Stimulated activated CD8-positive, alpha-beta memory T cell treated with anti-CD3 and anti-CD28 coated beads, Interleukin-15, amount 100 ng/mL, for 4 hours (primary cell): Measurements from ENCODE around the gene MEF2D.

Experiments used
- DNase-seq, 2 donors: peaks; one replicate each; pipeline ENCODE4 v3.0.0-alpha.2; 2020; ENCODE audit warnings: low read depth in 2 of 2

The MEF2D gene

DNA sequence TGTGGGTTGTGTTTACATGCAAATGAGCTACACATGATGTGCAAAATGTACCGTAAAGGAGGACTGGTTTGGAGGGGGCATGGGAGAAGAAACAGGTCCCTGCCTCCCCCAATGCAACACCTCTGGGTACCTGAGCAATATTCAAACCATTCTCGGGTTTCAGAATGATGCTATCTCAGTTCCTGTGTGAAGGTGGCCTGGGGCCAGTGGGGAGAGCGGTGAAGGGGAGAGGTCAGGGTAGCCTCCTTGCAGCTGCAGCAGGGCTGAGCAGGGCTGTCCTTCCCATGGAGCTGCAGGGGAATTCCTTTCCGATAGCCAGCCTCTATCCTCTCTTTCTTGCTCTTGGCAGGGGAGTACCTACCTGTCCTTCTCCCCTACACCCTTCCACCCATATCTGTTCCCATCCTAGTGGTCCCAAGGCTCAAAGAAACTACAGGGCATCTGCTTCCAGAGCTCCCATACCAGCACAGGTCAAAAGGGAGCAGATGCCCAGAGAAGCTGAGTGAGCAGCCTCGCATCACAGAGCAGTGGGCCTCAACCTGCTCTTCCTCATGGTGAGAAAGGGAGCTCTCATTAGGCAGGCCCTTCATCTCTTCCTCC is 11.9 kb downstream of the MEF2D start:
- no peak for DNase-seq

- DNase-seq, result no peak
Observed at GRCh38 chr1:156487862-156488261, 12.7 kb downstream of the MEF2D start.

- no peak for DNase-seq
Observed at GRCh38 chr1:156486421-156487344, 13.9 kb downstream of the MEF2D start.

- DNase-seq, result no peak
Observed at GRCh38 chr1:156485984-156486383, 14.6 kb downstream of the MEF2D start.

DNA sequence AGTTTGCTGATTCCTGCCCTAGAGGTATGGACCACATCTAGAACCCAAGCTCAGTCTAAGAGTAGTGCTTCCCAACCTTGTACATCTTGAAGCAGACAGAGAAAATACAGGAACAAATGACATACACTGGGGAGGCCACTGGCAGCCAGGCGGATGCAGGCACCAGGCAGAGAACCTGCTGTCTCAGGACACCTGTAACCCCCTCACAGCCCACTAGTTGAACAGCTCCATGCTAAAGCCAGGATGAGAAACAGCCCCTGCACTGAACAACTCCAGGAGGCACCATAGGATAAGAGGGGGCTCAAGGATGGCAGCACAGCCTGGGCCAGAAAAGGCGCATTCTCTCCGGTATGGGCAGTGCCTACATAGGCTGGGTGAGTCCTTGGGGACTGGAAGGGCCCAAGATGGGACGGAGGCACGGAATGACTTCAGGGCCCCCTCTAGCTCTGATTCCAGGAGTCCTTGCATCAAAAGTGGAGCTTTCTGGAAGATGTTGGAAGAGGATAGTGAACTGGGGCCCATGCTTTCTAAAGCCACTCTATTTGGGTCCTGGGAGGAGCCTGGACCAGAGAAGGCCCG is 16.0 kb downstream of the MEF2D start:
- no peak for DNase-seq

GRCh38 chr1:156483397-156483796 is 17.2 kb downstream of the MEF2D start:
- DNase-seq, result no peak

DNA sequence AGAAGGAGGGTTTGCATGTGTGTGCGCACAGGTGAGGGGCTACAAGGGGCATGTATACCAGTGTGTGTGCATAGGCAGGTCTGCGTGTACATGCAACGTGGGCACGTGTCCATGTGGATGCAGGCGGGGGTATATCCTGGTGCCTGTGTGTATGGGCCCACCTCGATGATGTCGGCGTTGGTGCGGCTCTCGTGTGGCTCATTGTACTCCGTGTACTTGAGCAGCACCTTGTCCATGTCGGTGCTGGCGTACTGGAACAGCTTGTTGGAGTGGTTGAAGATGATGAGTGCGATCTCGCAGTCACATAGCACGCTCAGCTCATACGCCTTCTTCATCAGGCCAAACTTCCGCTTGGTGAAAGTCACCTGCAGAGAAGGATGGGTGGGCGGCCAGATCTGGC is 18.3 kb downstream of the MEF2D start:
- no peak for DNase-seq

DNA sequence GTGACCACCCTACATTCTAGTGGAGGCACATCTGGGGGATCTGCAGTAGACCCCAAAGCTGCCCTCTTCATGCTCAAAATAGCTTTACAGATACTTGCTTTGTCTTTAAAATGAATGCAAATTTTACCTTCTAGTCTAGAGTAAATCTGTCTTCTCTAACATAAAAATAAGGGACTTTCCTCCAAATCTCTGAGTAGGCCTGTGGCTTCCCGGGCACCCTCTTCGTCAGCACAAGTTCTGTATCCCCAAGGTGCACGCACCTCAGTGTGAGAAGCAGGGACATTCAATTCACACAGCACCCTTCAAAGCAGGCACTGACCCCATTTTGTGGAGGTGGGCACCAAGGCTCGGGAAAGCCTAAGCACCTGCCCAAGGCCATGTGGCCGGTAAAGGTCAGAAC is 19.0 kb downstream of the MEF2D start:
- no peak for DNase-seq

GRCh38 chr1:156480411-156481192 is 20.0 kb downstream of the MEF2D start:
- DNase-seq, result peak; percentile 55 to 60

- no peak for DNase-seq
Observed at GRCh38 chr1:156480016-156480370, 20.6 kb downstream of the MEF2D start.

GRCh38 chr1:156479093-156480015 is 21.2 kb downstream of the MEF2D start:
- no peak for DNase-seq

GRCh38 chr1:156478250-156478627 is 22.3 kb downstream of the MEF2D start:
- no peak for DNase-seq

- DNase-seq, result no peak
Observed at GRCh38 chr1:156477526-156478249, 22.9 kb downstream of the MEF2D start.

DNA sequence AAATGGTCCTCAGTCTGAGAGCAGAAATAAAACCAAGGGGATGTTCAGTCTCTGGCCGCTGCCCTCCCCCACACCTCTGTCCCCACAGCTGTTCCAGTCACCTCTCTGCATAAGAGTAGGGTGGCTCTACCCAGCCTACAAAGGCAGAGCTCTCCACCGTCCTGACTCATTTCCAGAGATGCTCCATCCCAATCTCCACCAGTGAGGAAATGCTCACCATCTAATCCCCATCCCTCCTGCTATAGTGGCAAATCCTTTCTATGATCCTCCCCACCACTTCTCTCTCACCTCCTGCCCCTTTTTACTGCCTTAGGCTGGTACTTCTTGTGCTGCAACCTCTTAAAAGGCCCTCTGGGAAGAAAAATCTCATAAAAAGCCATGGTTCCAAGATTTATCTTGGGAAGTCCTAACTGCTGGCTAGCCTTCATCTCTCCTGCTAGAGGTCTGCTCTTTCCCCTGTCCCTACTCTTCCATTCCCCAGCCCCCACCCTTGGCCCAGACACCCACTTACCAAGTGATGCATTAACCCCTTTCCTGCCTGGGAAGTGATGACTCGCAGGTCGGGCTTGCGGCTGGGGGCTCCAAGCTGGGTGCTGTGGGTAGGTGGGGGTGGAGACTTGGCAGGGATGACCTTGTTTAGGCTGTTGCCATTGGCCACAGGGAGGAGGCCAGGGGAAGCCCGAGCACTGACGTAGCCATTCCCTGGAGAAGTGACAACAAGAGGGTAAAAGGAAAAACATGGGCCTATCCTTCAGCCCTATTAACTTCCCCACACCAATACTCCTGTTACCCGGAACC is 23.9 kb downstream of the MEF2D start:
- DNase-seq, result no peak

DNA sequence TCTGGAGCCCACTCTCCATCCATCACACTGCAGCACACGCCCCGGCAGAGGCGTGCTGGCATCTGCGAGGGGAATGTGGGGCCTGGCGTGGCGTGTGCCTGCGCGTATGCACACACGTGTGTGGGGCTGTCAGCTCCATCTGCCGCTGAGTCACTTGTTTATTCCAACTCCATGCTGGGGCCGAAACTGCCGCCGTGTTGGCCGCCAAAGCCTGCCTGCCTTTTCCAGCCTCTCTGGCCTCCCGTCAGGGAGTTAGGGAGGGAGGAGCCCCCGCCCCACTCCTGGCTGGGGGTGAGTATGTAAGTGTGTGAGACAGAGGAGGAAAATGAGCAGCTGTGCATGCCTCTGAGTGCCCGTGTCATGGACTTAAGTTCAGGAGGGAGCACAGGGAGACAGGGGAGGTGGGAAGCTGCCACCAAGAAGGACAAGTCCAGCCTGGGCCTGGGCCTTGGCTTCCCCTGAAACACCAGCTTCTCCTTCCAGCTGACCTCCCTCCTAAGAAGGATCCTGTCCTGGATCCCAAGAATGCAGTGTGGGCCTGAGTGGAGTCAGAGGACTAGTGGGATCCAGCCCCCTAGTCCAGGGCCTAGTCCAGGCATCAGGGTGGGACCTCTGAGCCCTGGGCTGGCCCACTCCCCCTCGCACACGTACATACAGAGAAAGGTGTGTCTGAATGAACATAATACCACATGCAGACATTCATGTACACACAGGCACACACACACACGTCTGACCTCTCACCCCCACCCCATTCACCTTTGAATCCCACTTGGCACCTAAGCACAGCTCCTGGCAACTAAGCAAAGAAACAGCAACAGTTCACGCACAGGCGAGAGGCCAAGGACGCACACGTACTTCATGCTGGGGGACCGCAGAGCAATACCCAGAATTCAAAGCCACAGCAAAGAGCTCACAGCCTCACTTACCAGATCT is 24.7 kb downstream of the MEF2D start:
- no peak for DNase-seq

- no peak for DNase-seq
Observed at GRCh38 chr1:156474966-156475365, 25.6 kb downstream of the MEF2D start.

- no peak for DNase-seq
Observed at GRCh38 chr1:156471496-156472490, 28.8 kb downstream of the MEF2D start.
